SK-N-SH treated with all-trans-retinoic acid at 6 μM for 48 hours (cell line): ENCODE data around the gene GNGT2.

Source experiments
- RARB ChIP-seq: fragments of 250-450 bp; sonication (Bioruptor Pico); IDR thresholded peaks from 2 replicates; pipeline ENCODE4 v1.8.0; 2021; ENCODE audit warnings: mild to moderate bottlenecking, moderate library complexity
- TCF4 ChIP-seq: fragments of 250-450 bp; sonication (Bioruptor Pico); IDR thresholded peaks from 2 replicates; pipeline ENCODE4 v1.8.0; 2021; ENCODE audit warnings: mild to moderate bottlenecking, moderate library complexity, borderline replicate concordance
- TOX ChIP-seq: fragments of 250-450 bp; sonication (Bioruptor Pico); IDR thresholded peaks from 2 replicates; pipeline ENCODE4 v1.8.0; 2021; ENCODE audit warnings: mild to moderate bottlenecking, moderate library complexity, borderline replicate concordance
- ZFP30 ChIP-seq: fragments of 450-650 bp; formaldehyde crosslinking; IDR thresholded peaks from 2 replicates; pipeline ENCODE4 v1.5.0; 2022; ENCODE audit warnings: mild to moderate bottlenecking, moderate library complexity
- ZNF8 ChIP-seq: fragments of 450-650 bp; formaldehyde crosslinking; IDR thresholded peaks from 2 replicates; pipeline ENCODE4 v1.5.0; 2020; ENCODE audit warnings: mild to moderate bottlenecking, moderate library complexity
- TF ChIP-seq, protein P1 (sequence below): fragments of 250-450 bp; sonication (Bioruptor Pico); IDR thresholded peaks from 2 replicates; pipeline ENCODE4 v1.8.0; 2020; ENCODE audit warnings: mild to moderate bottlenecking, moderate library complexity, borderline replicate concordance

GRCh38 chr17:49241692-49242397 lies 31.5 kb upstream of the GNGT2 start:
- no peak for TF ChIP-seq ZNF8 (CRISPR knock-in tag)
- TF ChIP-seq, protein P1, sequence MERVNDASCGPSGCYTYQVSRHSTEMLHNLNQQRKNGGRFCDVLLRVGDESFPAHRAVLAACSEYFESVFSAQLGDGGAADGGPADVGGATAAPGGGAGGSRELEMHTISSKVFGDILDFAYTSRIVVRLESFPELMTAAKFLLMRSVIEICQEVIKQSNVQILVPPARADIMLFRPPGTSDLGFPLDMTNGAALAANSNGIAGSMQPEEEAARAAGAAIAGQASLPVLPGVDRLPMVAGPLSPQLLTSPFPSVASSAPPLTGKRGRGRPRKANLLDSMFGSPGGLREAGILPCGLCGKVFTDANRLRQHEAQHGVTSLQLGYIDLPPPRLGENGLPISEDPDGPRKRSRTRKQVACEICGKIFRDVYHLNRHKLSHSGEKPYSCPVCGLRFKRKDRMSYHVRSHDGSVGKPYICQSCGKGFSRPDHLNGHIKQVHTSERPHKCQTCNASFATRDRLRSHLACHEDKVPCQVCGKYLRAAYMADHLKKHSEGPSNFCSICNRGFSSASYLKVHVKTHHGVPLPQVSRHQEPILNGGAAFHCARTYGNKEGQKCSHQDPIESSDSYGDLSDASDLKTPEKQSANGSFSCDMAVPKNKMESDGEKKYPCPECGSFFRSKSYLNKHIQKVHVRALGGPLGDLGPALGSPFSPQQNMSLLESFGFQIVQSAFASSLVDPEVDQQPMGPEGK (CRISPR knock-in tag), result no peak
- TF ChIP-seq RARB (CRISPR knock-in tag), result no peak
- no peak for TF ChIP-seq TCF4 (CRISPR knock-in tag)
- TF ChIP-seq ZFP30 (CRISPR knock-in tag), result no peak
- no peak for TF ChIP-seq TOX (CRISPR knock-in tag)
